GM18873 (cell line): ENCODE measurements around the gene SORCS2.
"Not testable (repeated sequence)": the region's sequence is repeated elsewhere in the genome, so short reads cannot be mapped to it uniquely, and the experiment has no call there.

Experiments used
- ATAC-seq: cut with Tn5 transposase; IDR thresholded peaks from one replicate; pipeline ENCODE4 v1.9.1; 2021; ENCODE audit warnings: mild to moderate bottlenecking, moderate library complexity, moderate number of reproducible peaks; ENCODE audit not compliant: unreplicated experiment, low FRiP score

Gene SORCS2

DNA sequence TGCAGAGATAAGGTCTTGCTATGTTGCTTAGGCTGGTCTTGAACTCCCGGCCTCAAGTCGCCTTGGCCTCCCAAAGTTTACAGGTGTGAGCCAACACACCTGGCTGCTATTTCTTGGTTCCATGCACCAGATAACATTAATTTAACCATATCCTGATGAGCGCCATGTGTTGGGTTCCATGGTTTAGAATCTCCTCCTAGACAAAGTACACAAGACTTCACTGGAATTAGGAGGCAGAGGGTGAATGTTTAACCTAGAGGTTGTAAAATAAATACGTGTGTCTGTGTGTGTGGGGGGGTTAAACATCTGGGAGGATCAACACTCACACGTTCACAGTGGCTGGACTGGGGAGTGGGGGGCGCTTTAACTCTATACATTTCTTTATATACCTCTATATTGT lies 32.4 kb upstream of the SORCS2 start:
- ATAC-seq, result no peak

DNA sequence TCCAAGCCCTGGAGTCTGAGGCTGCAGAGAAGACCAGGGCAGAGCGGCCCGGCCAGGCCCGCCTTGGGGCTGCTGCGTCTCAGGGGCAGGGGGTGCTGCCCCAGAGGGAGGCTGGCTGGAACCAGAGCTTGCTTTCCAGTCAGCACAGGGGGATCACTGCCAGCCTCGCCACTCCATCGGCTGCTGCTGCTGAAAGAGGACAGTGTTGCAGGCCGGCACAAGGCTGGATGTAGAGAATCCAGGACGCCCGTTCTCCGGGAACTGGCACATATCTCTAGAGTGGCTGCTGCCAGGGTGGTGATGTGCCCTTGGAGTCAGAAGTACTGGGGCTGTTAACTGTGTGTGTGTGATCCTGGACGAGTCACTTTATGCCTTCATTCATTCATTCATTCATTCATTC lies 31.9 kb upstream of the SORCS2 start:
- ATAC-seq, result no peak

DNA sequence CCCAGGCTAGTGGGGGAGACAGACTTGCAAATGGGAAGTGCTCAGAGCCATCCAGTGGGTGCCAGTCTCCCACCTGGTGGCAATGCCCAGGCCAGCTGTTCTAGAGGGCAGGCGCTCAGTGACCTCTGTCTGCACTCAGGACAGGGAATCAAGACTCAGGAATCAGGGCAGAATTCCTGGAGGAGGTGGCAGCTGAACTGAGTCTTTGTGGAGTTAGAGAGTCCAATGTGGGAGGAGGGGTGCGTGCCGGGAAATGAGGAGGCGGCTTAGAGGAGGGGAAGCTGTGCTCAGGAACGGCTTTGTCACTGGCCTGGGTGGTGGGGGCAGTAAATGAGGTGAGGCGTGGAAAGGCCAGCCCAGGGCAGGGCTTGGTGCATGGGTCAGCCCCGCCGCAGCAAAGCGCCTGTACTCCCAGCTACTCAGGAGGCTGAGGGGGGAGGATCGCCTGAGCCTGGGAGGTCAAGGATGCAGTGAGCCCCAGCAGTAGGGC lies 31.3 kb upstream of the SORCS2 start:
- ATAC-seq, result no peak

DNA sequence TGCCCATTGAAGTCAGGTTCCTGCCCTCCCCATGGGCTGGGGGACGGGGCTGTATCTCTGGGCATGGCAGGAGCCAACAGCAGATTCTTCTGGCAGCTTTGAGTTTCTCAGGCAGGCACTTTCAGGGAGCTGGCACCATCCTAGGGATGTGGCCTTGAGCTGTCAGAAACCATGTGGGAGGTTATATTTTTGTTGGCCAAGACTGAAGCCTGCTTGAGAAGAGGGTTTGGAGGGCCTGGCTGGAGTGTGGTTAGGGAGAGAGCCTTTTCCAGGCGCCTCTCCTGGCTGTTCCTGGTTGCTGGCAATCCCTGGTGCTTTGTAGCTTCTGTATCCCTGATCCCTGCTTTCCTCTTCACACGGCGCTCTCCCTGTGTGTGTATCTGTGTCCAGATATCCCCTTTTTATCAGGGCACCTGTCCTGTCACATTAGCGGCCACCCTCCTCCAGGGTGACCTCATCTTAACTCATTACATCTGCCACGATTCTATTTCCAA lies 30.6 kb upstream of the SORCS2 start:
- ATAC-seq, result no peak

- ATAC-seq, result not testable (repeated sequence)
Measured at GRCh38 chr4:7165056-7165873, 27.1 kb upstream of the SORCS2 start.

DNA sequence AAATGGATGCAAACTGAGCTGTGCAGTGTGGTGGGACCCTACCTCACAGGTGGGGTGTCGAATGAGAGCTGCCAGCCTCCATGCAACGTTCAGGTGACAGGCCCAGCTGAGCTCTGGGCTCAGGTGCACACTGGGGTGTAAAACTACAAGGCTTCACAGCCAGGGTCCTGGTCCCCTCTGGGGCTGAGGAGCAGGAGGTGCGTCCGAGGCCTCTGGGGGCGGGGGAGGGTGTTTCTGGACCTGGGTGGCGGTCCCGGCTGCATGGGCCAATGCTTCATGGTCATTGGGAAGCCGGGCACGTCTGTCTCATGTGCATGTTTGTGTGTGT lies 26.5 kb upstream of the SORCS2 start:
- no peak for ATAC-seq

- ATAC-seq, result no peak
Measured at GRCh38 chr4:7166237-7166636, 26.1 kb upstream of the SORCS2 start.

DNA sequence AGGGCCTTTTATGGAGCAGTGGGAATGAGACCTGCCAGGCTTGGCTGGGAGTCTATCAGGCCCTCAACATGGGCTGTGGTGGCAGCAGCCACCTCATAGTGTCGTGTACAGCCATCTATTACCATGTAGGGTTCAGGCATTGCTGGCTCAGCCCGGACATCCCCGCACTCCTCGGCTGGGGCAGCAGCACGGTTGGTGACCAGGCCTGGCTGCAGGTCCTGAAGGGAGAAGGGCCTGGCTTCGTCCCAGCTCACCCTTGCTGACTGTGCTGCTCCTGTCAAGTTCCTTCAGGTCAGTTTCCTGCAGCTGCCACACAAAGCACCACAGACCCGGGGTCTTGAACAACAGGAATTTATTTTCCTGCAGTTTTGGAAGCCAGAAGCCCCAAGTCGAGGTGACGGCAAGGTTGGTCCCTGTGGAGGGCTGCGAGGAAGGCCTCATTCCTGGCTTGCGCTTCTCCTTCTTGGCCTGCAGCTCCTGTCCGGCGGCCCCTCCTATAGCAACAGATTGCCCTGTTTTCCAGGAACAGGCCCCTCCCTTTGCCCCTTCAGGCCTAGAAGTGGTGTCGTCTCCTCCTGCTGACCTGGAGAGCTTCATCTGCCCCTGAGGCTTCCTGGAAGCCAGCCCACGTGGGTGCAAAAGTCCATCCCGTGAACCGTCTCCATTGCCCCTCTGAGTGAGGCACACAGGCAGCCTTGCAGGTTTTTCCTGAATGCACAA lies 25.2 kb upstream of the SORCS2 start:
- no peak for ATAC-seq

DNA sequence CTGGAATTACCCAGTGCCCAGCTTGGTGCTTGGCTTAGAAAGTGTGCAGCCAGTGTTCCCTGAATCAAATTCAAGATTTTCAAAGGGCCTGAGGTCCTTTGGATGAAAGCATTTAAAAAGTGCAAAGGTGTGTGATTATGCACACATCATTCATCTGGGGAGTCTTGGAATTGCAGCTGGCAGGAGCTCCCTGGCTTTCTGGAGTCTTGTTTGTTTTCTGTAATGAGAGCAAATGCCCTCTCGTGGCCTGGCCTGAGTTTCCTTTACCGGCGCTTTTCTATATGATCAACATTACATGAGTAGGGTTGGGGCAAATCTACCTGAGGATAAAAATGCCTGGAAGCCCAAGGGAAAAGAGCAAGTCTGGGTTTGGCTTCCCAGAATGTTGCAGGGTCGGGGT lies 24.6 kb upstream of the SORCS2 start:
- ATAC-seq, result no peak

- no peak for ATAC-seq
Measured at GRCh38 chr4:7168106-7168505, 24.2 kb upstream of the SORCS2 start.

GRCh38 chr4:7169134-7169533 lies 23.2 kb upstream of the SORCS2 start:
- ATAC-seq, result no peak

GRCh38 chr4:7170012-7170411 lies 22.3 kb upstream of the SORCS2 start:
- no peak for ATAC-seq

GRCh38 chr4:7171191-7171900 lies 21.0 kb upstream of the SORCS2 start:
- ATAC-seq, result no peak

- no peak for ATAC-seq
Measured at GRCh38 chr4:7172508-7172907, 19.8 kb upstream of the SORCS2 start.

GRCh38 chr4:7172946-7173345 lies 19.4 kb upstream of the SORCS2 start:
- no peak for ATAC-seq

DNA sequence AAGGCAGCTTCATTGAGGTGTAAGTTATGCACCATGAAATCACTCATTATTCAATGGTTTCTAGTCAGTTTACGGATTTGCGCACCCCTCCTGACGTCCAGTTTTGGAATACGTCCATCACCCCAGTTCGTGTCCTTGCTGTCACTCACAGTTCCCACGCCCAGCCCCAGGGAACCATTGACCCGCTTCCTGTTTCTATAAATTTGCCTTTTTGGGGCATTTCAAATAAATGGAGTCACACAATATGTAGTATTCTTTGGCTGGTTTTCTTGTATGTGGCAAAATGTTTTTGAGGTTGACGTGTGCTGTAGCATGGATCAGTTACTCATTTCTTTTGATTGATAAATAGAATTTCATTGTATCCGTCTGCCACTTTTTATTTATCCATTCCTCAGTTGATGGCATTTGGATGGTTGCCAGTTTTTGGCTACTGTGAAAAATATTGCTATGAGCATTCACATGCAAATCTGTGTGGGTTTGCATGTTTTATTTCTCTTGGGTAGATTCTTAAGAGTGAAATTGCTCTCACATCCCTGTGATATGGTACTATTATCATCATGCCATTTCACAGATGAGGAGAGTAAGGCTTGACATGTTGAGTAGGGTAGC lies 18.4 kb upstream of the SORCS2 start:
- no peak for ATAC-seq

DNA sequence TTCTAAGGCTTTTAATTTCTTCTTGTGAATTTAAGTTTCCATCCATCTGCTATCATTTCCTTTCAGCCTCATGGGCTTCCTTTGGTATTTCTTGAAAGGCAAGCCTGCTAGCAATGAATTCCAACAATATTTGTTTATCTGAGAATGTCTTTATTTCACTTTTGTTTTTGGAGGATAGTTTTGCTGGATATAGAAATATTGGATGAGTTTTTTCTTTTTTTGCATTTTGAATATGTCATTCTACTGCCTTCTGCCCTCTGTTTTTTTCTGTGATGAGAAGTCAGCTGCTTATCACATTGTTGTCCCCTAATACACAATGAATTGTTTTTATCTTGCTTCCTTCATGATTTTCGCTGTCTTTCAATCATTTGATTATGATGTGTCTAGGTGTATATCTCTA lies 13.2 kb upstream of the SORCS2 start:
- no peak for ATAC-seq

- no peak for ATAC-seq
Measured at GRCh38 chr4:7180938-7181337, 11.4 kb upstream of the SORCS2 start.

DNA sequence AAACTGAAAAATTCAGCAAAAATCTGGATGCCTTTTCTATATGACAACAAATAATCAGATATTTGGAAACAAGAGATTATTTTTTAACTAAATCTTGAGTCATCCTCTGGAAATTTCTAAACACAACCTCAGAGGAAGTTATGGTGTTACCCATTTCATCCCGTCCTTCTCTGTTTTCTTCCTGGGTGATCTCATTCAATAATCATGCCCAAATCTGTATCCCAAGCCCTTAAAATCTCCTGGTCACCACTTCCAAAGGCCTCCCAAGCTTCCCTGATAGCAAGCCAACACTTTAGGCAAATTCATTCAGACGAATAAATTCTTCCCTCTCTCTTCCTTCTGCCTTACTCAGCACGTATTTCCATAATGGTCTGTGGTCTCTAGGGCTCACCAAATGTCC lies 9.7 kb upstream of the SORCS2 start:
- ATAC-seq, result no peak

DNA sequence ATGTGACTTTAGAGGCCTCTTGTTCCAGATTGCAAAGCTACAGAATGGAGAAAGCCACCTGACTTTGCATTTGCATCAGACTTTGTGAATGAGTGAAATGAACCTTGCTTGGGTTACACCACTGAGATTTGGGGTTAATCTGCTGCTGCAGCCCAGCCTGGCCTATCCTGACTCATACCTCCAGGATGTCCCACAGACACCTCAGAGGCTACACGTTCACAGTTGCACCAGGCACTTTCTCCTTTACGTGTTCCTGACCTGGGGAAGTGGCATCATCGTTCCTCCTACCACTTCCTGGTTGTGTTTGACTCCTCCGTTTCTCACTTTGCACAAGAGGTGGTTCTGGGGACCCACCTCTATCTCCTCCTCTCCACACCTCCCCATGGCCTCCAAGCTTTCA lies 9.2 kb upstream of the SORCS2 start:
- ATAC-seq, result no peak
